OCI-LY3 (cell line): ENCODE measurements around the gene TARBP1.

Experiments used
- CTCF ChIP-seq: fragments of 200-600, 300-600 bp; sonication (generic); IDR thresholded peaks from 2 replicates; pipeline ENCODE4 v1.5.1; 2014; ENCODE audit warnings: antibody characterized with exemption, low read length, low read depth
- EZH2phosphoT487 ChIP-seq: fragments of 200-600 bp; shearing (Covaris generic); IDR thresholded peaks from 2 replicates; pipeline ENCODE4 v1.6.1; 2018; ENCODE audit warnings: antibody characterized with exemption, mixed run types, low read depth

GRCh38 chr1:234479310-234479559, 256 bp upstream of the TARBP1 start:
- TF ChIP-seq CTCF (no peak), EZH2phosphoT487 (no peak)
